GM12878 (cell line): ENCODE results near the gene CNPY2. TPM values are rescaled to one million over a fixed set of nuclear protein-coding genes. Genes with fewer than 3 reads are reported as not detected.

Source experiments
- ATAC-seq: fragments of 200-7000 bp; cut with Tn5 transposase; 3 replicates; pipeline ENCODE4 v1.9.1; 2020; ENCODE audit warnings: mild to moderate bottlenecking, moderate library complexity
- BruUV-seq: library from RNA; stranded (reverse); fragments of 400-500 nt; replicated peaks from 2 replicates; lab custom pipeline; 2021; lab: Mats Ljungman, UMichigan
- CTCF ChIA-PET: fragments of 300-600 bp; sonication (Branson Sonifier 250); formaldehyde crosslinking; extraction: SDS; loops from one replicate; lab custom pipeline; 2021; ENCODE audit warnings: inconsistent platforms; lab: Yijun Ruan, JAX
- POLR2A ChIA-PET: fragments of 350-600 bp; formaldehyde crosslinking; extraction: SDS; loops from one replicate; lab custom pipeline; 2021; ENCODE audit warnings: inconsistent platforms; lab: Charles Lee
- RAD21 ChIA-PET: fragments of 300-600 bp; sonication (Branson Sonifier 250); formaldehyde crosslinking; loops from one replicate; lab custom pipeline; 2023; ENCODE audit warnings: antibody characterized with exemption; ENCODE audit not compliant: unreplicated experiment; lab: Charles Lee
- SMC1A ChIA-PET: fragments of 300-600 bp; sonication (Branson Sonifier 250); formaldehyde crosslinking; loops from one replicate; lab custom pipeline; 2023; ENCODE audit not compliant: unreplicated experiment, uncharacterized antibody; lab: Charles Lee
- DNase-seq: peaks from one replicate; pipeline ENCODE4 v3.0.0-alpha.2; 2011; ENCODE audit warnings: low read depth, low spot score
- FAIRE-seq: peaks from 3 replicates; lab custom pipeline; 2011; peaks lifted over from hg19 to GRCh38; lab: Jason Lieb, UNC
- H2AFZ ChIP-seq: 2 replicates; pipeline ENCODE4 v1.6.0; 2011; ENCODE audit warnings: low read depth, low read length, control low read depth; ENCODE audit not compliant: control insufficient read depth
- H3K27ac ChIP-seq: 2 replicates; pipeline ENCODE4 v1.5.1; 2011; ENCODE audit warnings: control low read depth; ENCODE audit not compliant: control insufficient read depth, insufficient read depth
- H3K27me3 ChIP-seq, 2 experiments: replicated peaks in 1 of 2; 2 replicates each; pipeline versions ENCODE4 v1.6.0 to v1.6.1; 2011; ENCODE audit warnings: low read length in 1 of 2; ENCODE audit not compliant: control insufficient read depth in 2 of 2, insufficient read depth in 2 of 2
- H3K36me3 ChIP-seq, 2 experiments: 2 replicates each; pipeline ENCODE4 v1.5.1; 2011; ENCODE audit warnings: low read length in 1 of 2; ENCODE audit not compliant: control insufficient read depth in 2 of 2, insufficient read depth in 2 of 2
- H3K4me1 ChIP-seq: 2 replicates; pipeline ENCODE4 v1.6.1; 2011; ENCODE audit warnings: mild to moderate bottlenecking, low read length, moderate library complexity, mixed read lengths; ENCODE audit not compliant: control insufficient read depth, insufficient read depth
- H3K4me2 ChIP-seq: 2 replicates; pipeline ENCODE4 v1.6.0; 2011; ENCODE audit warnings: control low read depth; ENCODE audit not compliant: control insufficient read depth, insufficient read depth
- H3K4me3 ChIP-seq: fragments of 200-600 bp; sonication (generic); 2 replicates; pipeline ENCODE4 v1.5.1; 2016
- H3K79me2 ChIP-seq: 2 replicates; pipeline ENCODE4 v1.6.0; 2011; ENCODE audit warnings: low read length; ENCODE audit not compliant: control insufficient read depth, insufficient read depth
- H3K9ac ChIP-seq: 2 replicates; pipeline ENCODE4 v1.8.0; 2011; ENCODE audit warnings: low read length, control low read depth, mixed read lengths; ENCODE audit not compliant: control insufficient read depth, insufficient read depth
- H3K9me3 ChIP-seq: replicated peaks from 3 replicates; pipeline ENCODE4 v1.5.1; 2011; ENCODE audit warnings: mild to moderate bottlenecking, low read length; ENCODE audit not compliant: control insufficient read depth, insufficient read depth
- H4K20me1 ChIP-seq: 2 replicates; pipeline ENCODE4 v1.6.0; 2011; ENCODE audit not compliant: control insufficient read depth, insufficient read depth
- CHD1 ChIP-seq: IDR thresholded peaks from 2 replicates; pipeline ENCODE4 v1.6.1; 2012; ENCODE audit warnings: low read depth, low read length, improper control_type of control experiment
- EED ChIP-seq: sonication (generic); IDR thresholded peaks from 2 replicates; pipeline ENCODE4 v1.6.1; 2016; ENCODE audit warnings: antibody characterized with exemption, low read depth
- EP300 ChIP-seq, 2 experiments: fragments of 150-350 bp in 1 of 2; IDR thresholded peaks; 2 replicates each; pipeline ENCODE4 v1.6.1; 2011 to 2012; ENCODE audit warnings: low read depth in 2 of 2, low read length in 2 of 2, borderline replicate concordance in 1 of 2, improper control_type of control experiment in 1 of 2, inconsistent platforms in 1 of 2; ENCODE audit not compliant: control insufficient read depth in 1 of 2
- HDAC2 ChIP-seq: fragments of 200-600 bp; sonication (generic); IDR thresholded peaks from 2 replicates; pipeline ENCODE4 v1.6.1; 2017
- HDAC6 ChIP-seq: fragments of 200-600 bp; sonication (generic); IDR thresholded peaks from one replicate; pipeline ENCODE4 v1.8.0; 2017; ENCODE audit warnings: antibody characterized with exemption; ENCODE audit not compliant: unreplicated experiment
- KDM1A ChIP-seq: fragments of 200-600 bp; sonication (generic); IDR thresholded peaks from 2 replicates; pipeline ENCODE4 v1.6.1; 2016; ENCODE audit warnings: borderline replicate concordance
- RELA ChIP-seq: fragments of 450-650 bp; IDR thresholded peaks from 2 replicates; pipeline ENCODE4 v1.8.0; 2014; ENCODE audit warnings: borderline replicate concordance; ENCODE audit not compliant: partially characterized antibody
- RFX5 ChIP-seq: IDR thresholded peaks from 2 replicates; pipeline ENCODE4 v1.6.1; 2011; ENCODE audit warnings: low read depth, low read length, improper control_type of control experiment
- SIN3A ChIP-seq: IDR thresholded peaks from 2 replicates; pipeline ENCODE4 v1.6.1; 2012; ENCODE audit warnings: low read depth, low read length, improper control_type of control experiment
- SMAD1 ChIP-seq: fragments of 450-650 bp; IDR thresholded peaks from 2 replicates; pipeline ENCODE4 v1.6.1; 2018; ENCODE audit warnings: mild to moderate bottlenecking, low read depth; ENCODE audit not compliant: partially characterized antibody
- SP1 ChIP-seq: IDR thresholded peaks from one replicate; pipeline ENCODE4 v1.6.1; 2011; ENCODE audit warnings: low read depth, low read length
- TAF1 ChIP-seq: IDR thresholded peaks from 2 replicates; pipeline ENCODE4 v1.6.1; 2011; ENCODE audit warnings: mild to moderate bottlenecking, low read depth, low read length, borderline replicate concordance
- USF1 ChIP-seq: IDR thresholded peaks from 2 replicates; pipeline ENCODE4 v1.6.1; 2011; ENCODE audit warnings: borderline replicate concordance, low read depth, mild to moderate bottlenecking, moderate library complexity, mixed read lengths, low read length; ENCODE audit not compliant: insufficient read depth; ENCODE audit errors: extremely low read length
- ZNF384 ChIP-seq: IDR thresholded peaks from 2 replicates; pipeline ENCODE4 v1.6.1; 2012; ENCODE audit warnings: low read depth, mild to moderate bottlenecking, low read length, improper control_type of control experiment, borderline replicate concordance
- ZSCAN29 ChIP-seq: fragments of 450-650 bp; IDR thresholded peaks from 2 replicates; pipeline ENCODE4 v1.6.1; 2017; ENCODE audit warnings: mild to moderate bottlenecking, moderate library complexity
- WGBS: methylation state at CpG from one replicate; pipeline ENCODE4 v1.1.6; 2016; ENCODE audit warnings: low lambda C conversion rate; ENCODE audit not compliant: insufficient replicate concordance, insufficient coverage; ENCODE audit errors: missing lambda C conversion rate; 5-methylcytosine and 5-hydroxymethylcytosine counted together
- in situ Hi-C: fragments of 300-500 bp; cut with MboI; formaldehyde crosslinking; loops from 9 replicates; pipeline ENCODE4 v1.14.3; 2018; ENCODE audit warnings: mixed read lengths
- intact Hi-C: fragments of 100-400 bp; cut with micrococcal nuclease; formaldehyde crosslinking; loops from one replicate; pipeline ENCODE4 v1.14.2; 2022; ENCODE audit not compliant: unreplicated experiment
- polyA plus RNA-seq, 11 experiments: library from polyadenylated mRNA; depleted of rRNA in 4 of 11; unstranded in 6 of 11; stranded (reverse) in 5 of 11; fragments of >200 nt; fragmentation: Nextera tagmentation in 4 of 11; fragmentation: Illumina TruSeq in 1 of 11; extraction: Ambion mirVana in 4 of 11; extraction: Trizol in 1 of 11; gene quantifications; 1 replicate in 1 of 11; 2 replicates in 10 of 11; pipeline versions ENCODE4 v1.2.1 to v1.2.3, GENCODE V29; 2011 to 2016; ENCODE audit warnings: inconsistent platforms in 2 of 11, missing spikeins in 2 of 11, low read depth in 1 of 11
- total RNA-seq, 4 experiments: library from RNA; depleted of rRNA in 3 of 4; stranded (reverse); fragments of >200 nt in 3 of 4; fragmentation: Illumina TruSeq in 1 of 4; extraction: Trizol in 1 of 4; gene quantifications; 2 replicates each; pipeline versions ENCODE4 v1.2.1 to v1.2.3, GENCODE V29; 2013 to 2021
- TF ChIP-seq, protein P1 (sequence below): fragments of 450-650 bp; IDR thresholded peaks from 2 replicates; pipeline ENCODE4 v1.6.1; 2018; ENCODE audit warnings: borderline replicate concordance, mild to moderate bottlenecking; ENCODE audit not compliant: partially characterized antibody
- TF ChIP-seq, protein P2 (sequence below): IDR thresholded peaks from 2 replicates; pipeline ENCODE4 v1.6.1; 2011; ENCODE audit warnings: low read depth, low read length, improper control_type of control experiment, borderline replicate concordance
- TF ChIP-seq, protein P3 (sequence below): IDR thresholded peaks from 2 replicates; pipeline ENCODE4 v1.6.1; 2012; ENCODE audit warnings: low read depth, low read length, improper control_type of control experiment

Gene CNPY2
- total and polyA plus RNA-seq, 10 of the 15 experiments (the other 5 are each of a cell fraction or from before 2014, with no cell fraction given): 25.0 to 276 (median 87.8) TPM

DNA sequence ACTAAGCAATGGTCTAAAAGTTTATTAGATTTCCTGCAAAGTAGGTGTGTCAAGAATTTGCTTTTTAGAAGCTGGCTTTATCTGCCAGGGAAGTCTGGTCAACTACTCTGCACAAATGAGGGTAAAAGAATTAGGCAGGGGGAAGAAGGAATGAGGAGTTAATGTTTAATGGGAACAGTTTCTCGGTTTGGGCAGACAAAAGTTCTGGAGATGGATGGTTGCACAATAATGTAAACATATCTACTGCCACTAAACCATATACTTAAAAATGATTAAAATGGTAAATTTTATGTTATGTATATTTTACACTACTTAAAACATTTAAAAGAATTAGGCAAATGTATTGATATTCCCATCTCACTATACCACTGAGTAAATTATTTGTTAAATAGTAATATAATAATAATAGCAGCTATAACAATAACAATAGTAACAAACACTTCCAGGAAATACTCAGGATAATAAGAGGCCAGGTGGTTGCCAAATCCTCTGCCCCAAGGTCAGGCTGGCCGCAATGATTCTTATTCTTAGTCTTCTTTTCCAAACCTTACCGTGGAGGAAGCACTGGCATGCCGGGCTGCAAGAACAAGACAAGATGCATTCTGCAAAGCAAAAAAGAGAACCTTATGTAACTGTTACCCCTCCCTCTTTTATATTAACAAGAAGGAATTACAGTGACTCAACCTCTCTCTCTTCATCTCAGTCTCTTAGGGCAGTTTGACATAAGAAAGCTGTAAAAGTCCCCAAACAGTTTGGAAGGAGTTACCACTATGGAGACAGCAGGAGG is 29.6 kb downstream of the CNPY2 start:
- POLR2A ChIA-PET: interaction anchor here (0.6 to 1.4 kb wide), 4 partner anchors 14 to 74 kb away, joined by 3 to 4 read pairs (median 3); partner anchors contain the start of genes CS and STAT2
- Histone ChIP-seq H3K79me2 (peaks cover 6% of the 10 kb centered on the region), H3K27ac (no peak overlapping the region), H3K4me3 (no peak overlapping the region), H3K27me3 (no peaks in the 10 kb centered on the region), H3K36me3 (peaks cover 7 to 24% of the 10 kb centered on the region in 2 experiments), H2AFZ (no peak overlapping the region), H3K9ac (no peak overlapping the region), H3K9me3 (no peaks in the 10 kb centered on the region), H3K4me2 (no peak overlapping the region), H3K4me1 (no peaks in the 10 kb centered on the region), H4K20me1 (no peaks in the 10 kb centered on the region)
- ATAC-seq (no peak), FAIRE-seq (no peak), DNase-seq (no peak)
- CTCF ChIA-PET: interaction anchor here (0.7 to 2.3 kb wide), 8 partner anchors 11 to 178 kb away, joined by 3 to 10 read pairs (median 4); partner anchors contain the start of genes RNF41 and STAT2
- TSS peak; percentile 38 for BruUV-seq
- intact Hi-C loops: no loop called here
- WGBS: 100% methylated on average over 4 of the region's 4 CpGs
- SMC1A ChIA-PET: interaction anchor here (1.0 to 3.1 kb wide), 5 partner anchors 11 to 178 kb away, joined by 3 to 12 read pairs (median 4); no protein-coding TSS in a partner anchor
- in situ Hi-C loops: no loop called here
- RAD21 ChIA-PET: interaction anchor here (1.1 to 1.7 kb wide), 3 partner anchors 163 to 178 kb away, joined by 3 to 7 read pairs (median 3); partner anchors contain the start of gene TIMELESS
- TF ChIP-seq CHD1 (no peak), USF1 (no peak), TAF1 (no peak), KDM1A (no peak), EED (no peak), HDAC2 (no peak), HDAC6 (no peak), SMAD1 (no peak), EP300 (IDR thresholded peaks at IDR 0.05; ENCODE audit: borderline replicate concordance in 1 of 2, control insufficient read depth in 1 of 2, low read depth in 2 of 2, low read length in 2 of 2) (no peak), RELA (no peak), RFX5 (no peak), SP1 (no peak), ZNF384 (no peak), SIN3A (no peak), ZSCAN29 (no peak)
- TF ChIP-seq, protein P1, sequence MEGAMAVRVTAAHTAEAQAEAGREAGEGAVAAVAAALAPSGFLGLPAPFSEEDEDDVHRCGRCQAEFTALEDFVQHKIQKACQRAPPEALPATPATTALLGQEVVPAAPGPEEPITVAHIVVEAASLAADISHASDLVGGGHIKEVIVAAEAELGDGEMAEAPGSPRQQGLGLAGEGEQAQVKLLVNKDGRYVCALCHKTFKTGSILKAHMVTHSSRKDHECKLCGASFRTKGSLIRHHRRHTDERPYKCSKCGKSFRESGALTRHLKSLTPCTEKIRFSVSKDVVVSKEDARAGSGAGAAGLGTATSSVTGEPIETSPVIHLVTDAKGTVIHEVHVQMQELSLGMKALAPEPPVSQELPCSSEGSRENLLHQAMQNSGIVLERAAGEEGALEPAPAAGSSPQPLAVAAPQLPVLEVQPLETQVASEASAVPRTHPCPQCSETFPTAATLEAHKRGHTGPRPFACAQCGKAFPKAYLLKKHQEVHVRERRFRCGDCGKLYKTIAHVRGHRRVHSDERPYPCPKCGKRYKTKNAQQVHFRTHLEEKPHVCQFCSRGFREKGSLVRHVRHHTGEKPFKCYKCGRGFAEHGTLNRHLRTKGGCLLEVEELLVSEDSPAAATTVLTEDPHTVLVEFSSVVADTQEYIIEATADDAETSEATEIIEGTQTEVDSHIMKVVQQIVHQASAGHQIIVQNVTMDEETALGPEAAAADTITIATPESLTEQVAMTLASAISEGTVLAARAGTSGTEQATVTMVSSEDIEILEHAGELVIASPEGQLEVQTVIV: no peak
- TF ChIP-seq, protein P2, sequence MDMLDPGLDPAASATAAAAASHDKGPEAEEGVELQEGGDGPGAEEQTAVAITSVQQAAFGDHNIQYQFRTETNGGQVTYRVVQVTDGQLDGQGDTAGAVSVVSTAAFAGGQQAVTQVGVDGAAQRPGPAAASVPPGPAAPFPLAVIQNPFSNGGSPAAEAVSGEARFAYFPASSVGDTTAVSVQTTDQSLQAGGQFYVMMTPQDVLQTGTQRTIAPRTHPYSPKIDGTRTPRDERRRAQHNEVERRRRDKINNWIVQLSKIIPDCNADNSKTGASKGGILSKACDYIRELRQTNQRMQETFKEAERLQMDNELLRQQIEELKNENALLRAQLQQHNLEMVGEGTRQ: no peak
- TF ChIP-seq, protein P3, sequence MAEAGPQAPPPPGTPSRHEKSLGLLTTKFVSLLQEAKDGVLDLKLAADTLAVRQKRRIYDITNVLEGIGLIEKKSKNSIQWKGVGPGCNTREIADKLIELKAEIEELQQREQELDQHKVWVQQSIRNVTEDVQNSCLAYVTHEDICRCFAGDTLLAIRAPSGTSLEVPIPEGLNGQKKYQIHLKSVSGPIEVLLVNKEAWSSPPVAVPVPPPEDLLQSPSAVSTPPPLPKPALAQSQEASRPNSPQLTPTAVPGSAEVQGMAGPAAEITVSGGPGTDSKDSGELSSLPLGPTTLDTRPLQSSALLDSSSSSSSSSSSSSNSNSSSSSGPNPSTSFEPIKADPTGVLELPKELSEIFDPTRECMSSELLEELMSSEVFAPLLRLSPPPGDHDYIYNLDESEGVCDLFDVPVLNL: no peak
